Mucosa of descending colon (tissue), 3 donors: Measurements from ENCODE around the gene DLG1. TPM values are rescaled to one million over a fixed set of nuclear protein-coding genes. Genes with fewer than 3 reads are reported as not detected.

Source experiments
- ATAC-seq: fragments of 200-7000 bp; cut with Tn5 transposase; one replicate; pipeline ENCODE4 v1.9.1; 2020; ENCODE audit warnings: mild to moderate bottlenecking, moderate library complexity
- DNase-seq, 3 donors: peaks; one replicate each; pipeline ENCODE4 v3.0.0-alpha.2; 2020
- H3K36me3 ChIP-seq: fragments of 200-600 bp; one replicate; pipeline ENCODE4 v1.8.0; 2021; ENCODE audit warnings: low read depth, mild to moderate bottlenecking
- H3K4me1 ChIP-seq: fragments of 200-600 bp; one replicate; pipeline ENCODE4 v1.8.0; 2021; ENCODE audit warnings: low read depth, mild to moderate bottlenecking
- H3K4me3 ChIP-seq: fragments of 200-600 bp; one replicate; pipeline ENCODE4 v1.8.0; 2021; ENCODE audit warnings: mild to moderate bottlenecking
- H3K9me3 ChIP-seq: fragments of 200-600 bp; one replicate; pipeline ENCODE4 v1.8.0; 2021; ENCODE audit warnings: mild to moderate bottlenecking
- intact Hi-C, 2 donors: fragments of 100-400 bp; cut with DNase I in 1 of 2; cut with micrococcal nuclease in 1 of 2; formaldehyde crosslinking; loops; one replicate each; pipeline versions ENCODE4 v1.11.0 to v1.11.1; 2022; cut with DNase I, micrococcal nuclease
- total RNA-seq, 3 donors: library from RNA; stranded (reverse); fragmentation: NEBNext Ultra II Directional in 2 of 3; extraction: Animal tissue kit (Norgen Biotek cat#: 25700) in 2 of 3; gene quantifications; one replicate each; pipeline versions ENCODE4 v1.2.1 to v1.2.4, GENCODE V29; 2021 to 2023
- TF ChIP-seq, protein P1 (sequence below): fragments of 200-600 bp; IDR thresholded peaks from one replicate; pipeline ENCODE4 v1.8.0; 2022; ENCODE audit warnings: antibody characterized with exemption, mild to moderate bottlenecking
- donor health status: DM: no; HTN: no; CAD: no; lungs with moderate emphysema.
- donor health status: DM: no; HTN: no; CAD: no.
- donor health status: DM: no; HTN: yes; CAD: no.

Gene DLG1
- total RNA-seq, 3 donors from 2014 or later, result 107 to 163 (median 134) TPM

GRCh38 chr3:197295871-197296270 lies 2.5 kb downstream of the DLG1 start:
- DNase-seq, result no peak
- peaks cover 21% of the 10 kb centered on the region for H3K4me1 ChIP-seq
- H3K9me3 ChIP-seq, result no peaks in the 10 kb centered on the region
- no peak for ATAC-seq
- intact Hi-C loops, result loop anchor here in 1 of 2 donors (5.0 kb wide), 2 partner anchors 76 to 206 kb away; no protein-coding TSS in a partner anchor
- H3K36me3 ChIP-seq, result no peaks in the 10 kb centered on the region
- TF ChIP-seq, protein P1, sequence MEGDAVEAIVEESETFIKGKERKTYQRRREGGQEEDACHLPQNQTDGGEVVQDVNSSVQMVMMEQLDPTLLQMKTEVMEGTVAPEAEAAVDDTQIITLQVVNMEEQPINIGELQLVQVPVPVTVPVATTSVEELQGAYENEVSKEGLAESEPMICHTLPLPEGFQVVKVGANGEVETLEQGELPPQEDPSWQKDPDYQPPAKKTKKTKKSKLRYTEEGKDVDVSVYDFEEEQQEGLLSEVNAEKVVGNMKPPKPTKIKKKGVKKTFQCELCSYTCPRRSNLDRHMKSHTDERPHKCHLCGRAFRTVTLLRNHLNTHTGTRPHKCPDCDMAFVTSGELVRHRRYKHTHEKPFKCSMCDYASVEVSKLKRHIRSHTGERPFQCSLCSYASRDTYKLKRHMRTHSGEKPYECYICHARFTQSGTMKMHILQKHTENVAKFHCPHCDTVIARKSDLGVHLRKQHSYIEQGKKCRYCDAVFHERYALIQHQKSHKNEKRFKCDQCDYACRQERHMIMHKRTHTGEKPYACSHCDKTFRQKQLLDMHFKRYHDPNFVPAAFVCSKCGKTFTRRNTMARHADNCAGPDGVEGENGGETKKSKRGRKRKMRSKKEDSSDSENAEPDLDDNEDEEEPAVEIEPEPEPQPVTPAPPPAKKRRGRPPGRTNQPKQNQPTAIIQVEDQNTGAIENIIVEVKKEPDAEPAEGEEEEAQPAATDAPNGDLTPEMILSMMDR, result no peak
- H3K4me3 ChIP-seq, result no peak overlapping the region

DNA sequence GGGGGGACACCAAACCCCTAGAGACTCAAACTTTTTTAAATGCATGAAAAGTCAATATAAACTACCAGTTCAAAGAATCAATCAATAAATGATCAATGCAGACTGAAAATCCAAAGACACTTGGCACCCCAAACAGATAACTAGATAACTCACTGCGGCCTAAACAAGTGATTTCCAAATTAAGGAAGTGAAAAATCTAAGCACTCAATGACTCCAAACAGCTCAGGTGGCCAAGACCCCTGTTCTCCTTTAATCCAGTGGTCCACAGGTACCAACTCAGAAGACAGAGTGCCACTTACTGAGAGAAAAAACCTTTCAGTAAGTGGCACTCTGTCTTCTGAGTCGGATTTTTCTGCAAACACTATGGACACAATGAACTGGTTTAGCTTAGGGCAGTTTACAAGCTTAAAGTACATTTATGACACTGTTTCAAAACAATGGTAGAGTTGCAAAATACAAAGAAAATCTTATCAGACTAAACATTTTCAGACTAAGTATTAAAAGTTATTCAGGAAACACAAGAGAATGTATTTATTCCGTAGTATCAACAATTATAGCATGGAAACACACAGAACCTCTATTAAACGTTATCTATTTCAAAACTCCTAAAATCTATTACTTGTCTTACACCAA lies 4.7 kb downstream of the DLG1 start:
- Histone ChIP-seq H3K4me1 (peaks cover 12% of the 10 kb centered on the region), H3K9me3 (no peaks in the 10 kb centered on the region), H3K4me3 (no peak overlapping the region), H3K36me3 (no peaks in the 10 kb centered on the region)
- DNase-seq, result no peak
- intact Hi-C loops, result no loop called here
- ATAC-seq, result no peak
- TF ChIP-seq, protein P1, result no peak

- TF ChIP-seq, protein P1, result no peak
- H3K9me3 ChIP-seq, result no peaks in the 10 kb centered on the region
- no peak for DNase-seq
- no peak overlapping the region for H3K4me3 ChIP-seq
- peaks cover 12% of the 10 kb centered on the region for H3K4me1 ChIP-seq
- no peaks in the 10 kb centered on the region for H3K36me3 ChIP-seq
- ATAC-seq, result no peak
- intact Hi-C loops, result no loop called here
Measured at GRCh38 chr3:197292648-197293047, 5.8 kb downstream of the DLG1 start.

GRCh38 chr3:197292083-197292646 lies 6.2 kb downstream of the DLG1 start:
- Histone ChIP-seq H3K9me3 (no peaks in the 10 kb centered on the region), H3K4me3 (no peak overlapping the region), H3K4me1 (peaks cover 12% of the 10 kb centered on the region), H3K36me3 (no peaks in the 10 kb centered on the region)
- DNase-seq (no peak), ATAC-seq (no peak)
- TF ChIP-seq, protein P1, result no peak
- intact Hi-C loops, result no loop called here

DNA sequence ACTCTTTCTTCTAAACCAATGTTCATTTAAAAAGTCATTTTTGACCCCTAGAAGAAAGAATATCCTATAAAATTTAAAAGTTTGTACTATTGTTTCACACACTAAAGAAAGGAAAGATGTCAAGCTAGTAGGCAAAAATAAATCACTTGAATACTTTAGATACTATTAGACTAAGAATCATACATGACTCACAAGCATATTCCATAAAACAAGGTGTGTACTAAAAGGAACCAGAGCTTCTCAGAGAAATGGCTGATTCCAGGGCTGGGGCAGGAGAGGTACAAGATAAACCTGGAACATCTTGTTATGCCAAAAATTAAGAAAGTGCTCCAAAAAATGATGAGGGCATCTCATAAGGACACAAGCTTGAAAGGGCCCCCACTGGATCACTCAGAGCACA lies 8.7 kb downstream of the DLG1 start:
- no peaks in the 10 kb centered on the region for H3K9me3 ChIP-seq
- DNase-seq (no peak), ATAC-seq (no peak)
- no peaks in the 10 kb centered on the region for H3K36me3 ChIP-seq
- TF ChIP-seq, protein P1, result no peak
- no peak overlapping the region for H3K4me3 ChIP-seq
- peaks cover 6% of the 10 kb centered on the region for H3K4me1 ChIP-seq
- intact Hi-C loops, result no loop called here
